Trophoblast cell (in vitro differentiated cells and primary cell): ENCODE measurements around the gene TSPEAR.

Experiments used
- DNase-seq, 2 donors: peaks; one replicate each; pipeline ENCODE4 v3.0.0-alpha.2; 2016
- H2AFZ ChIP-seq: 2 replicates; pipeline ENCODE4 v1.6.1; 2013; ENCODE audit warnings: low read length, moderate library complexity, mild to moderate bottlenecking; ENCODE audit not compliant: insufficient read depth, poor library complexity
- H2AK5ac ChIP-seq: 2 replicates; pipeline ENCODE4 v1.6.1; 2013; ENCODE audit warnings: mild to moderate bottlenecking, low read length
- H2BK120ac ChIP-seq: 2 replicates; pipeline ENCODE4 v1.6.1; 2013; ENCODE audit warnings: low read length, mild to moderate bottlenecking, moderate library complexity; ENCODE audit not compliant: insufficient read depth, poor library complexity
- H2BK12ac ChIP-seq: 2 replicates; pipeline ENCODE4 v1.6.1; 2013; ENCODE audit warnings: mild to moderate bottlenecking, low read length, moderate library complexity
- H2BK5ac ChIP-seq: 2 replicates; pipeline ENCODE4 v1.6.1; 2013; ENCODE audit warnings: low read length, low read depth, moderate library complexity, mild to moderate bottlenecking; ENCODE audit not compliant: poor library complexity
- H3K14ac ChIP-seq: 2 replicates; pipeline ENCODE4 v1.6.1; 2013; ENCODE audit warnings: mild to moderate bottlenecking, low read length
- H3K18ac ChIP-seq: 2 replicates; pipeline ENCODE4 v1.6.1; 2013; ENCODE audit warnings: mild to moderate bottlenecking, low read length
- H3K23ac ChIP-seq: 2 replicates; pipeline ENCODE4 v1.6.1; 2013; ENCODE audit warnings: low read length
- H3K27ac ChIP-seq: 2 replicates; pipeline ENCODE4 v1.5.1; 2013; ENCODE audit warnings: low read depth, mild to moderate bottlenecking, inconsistent platforms, low read length, moderate library complexity
- H3K27me3 ChIP-seq: 2 replicates; pipeline ENCODE4 v1.6.1; 2013; ENCODE audit warnings: inconsistent platforms, mild to moderate bottlenecking, low read length, moderate library complexity; ENCODE audit not compliant: insufficient read depth
- H3K36me3 ChIP-seq, 2 experiments: 1 replicate in 1 of 2; 2 replicates in 1 of 2; pipeline ENCODE4 v1.6.1; 2013; ENCODE audit warnings: low read length in 2 of 2, mild to moderate bottlenecking in 2 of 2, moderate library complexity in 1 of 2; ENCODE audit not compliant: insufficient read depth in 2 of 2, control insufficient read depth in 1 of 2
- H3K4ac ChIP-seq: 2 replicates; pipeline ENCODE4 v1.6.1; 2013; ENCODE audit warnings: low read depth, mild to moderate bottlenecking, low read length, moderate library complexity
- H3K4me1 ChIP-seq, 2 experiments: 1 replicate in 1 of 2; 2 replicates in 1 of 2; pipeline ENCODE4 v1.6.1; 2013; ENCODE audit warnings: low read length in 2 of 2, mild to moderate bottlenecking in 2 of 2, moderate library complexity in 1 of 2; ENCODE audit not compliant: insufficient read depth in 2 of 2, control insufficient read depth in 1 of 2
- H3K4me2 ChIP-seq: 2 replicates; pipeline ENCODE4 v1.6.1; 2013; ENCODE audit warnings: inconsistent platforms, mild to moderate bottlenecking, low read length, moderate library complexity
- H3K4me3 ChIP-seq: 2 replicates; pipeline ENCODE4 v1.5.1; 2013; ENCODE audit warnings: mild to moderate bottlenecking, low read depth, low read length, inconsistent platforms
- H3K79me1 ChIP-seq: one replicate; pipeline ENCODE4 v1.6.1; 2013; ENCODE audit warnings: low read length
- H3K79me2 ChIP-seq: 2 replicates; pipeline ENCODE4 v1.6.1; 2013; ENCODE audit warnings: low read length, mild to moderate bottlenecking; ENCODE audit not compliant: control insufficient read depth, insufficient read depth, poor library complexity
- H3K9ac ChIP-seq: 2 replicates; pipeline ENCODE4 v1.6.1; 2013; ENCODE audit warnings: mild to moderate bottlenecking, low read length
- H3K9me3 ChIP-seq: 2 replicates; pipeline ENCODE4 v1.6.1; 2013; ENCODE audit warnings: low read depth, mild to moderate bottlenecking, control low read depth, inconsistent platforms, low read length; ENCODE audit not compliant: insufficient read depth
- H4K12ac ChIP-seq: 2 replicates; pipeline ENCODE4 v1.6.1; 2013; ENCODE audit warnings: low read depth, mild to moderate bottlenecking, low read length, moderate library complexity
- H4K8ac ChIP-seq: 2 replicates; pipeline ENCODE4 v1.6.1; 2013; ENCODE audit warnings: low read depth, mild to moderate bottlenecking, low read length, moderate library complexity
- H4K91ac ChIP-seq: one replicate; pipeline ENCODE4 v1.6.1; 2013; ENCODE audit warnings: low read depth, mild to moderate bottlenecking, low read length, moderate library complexity
- WGBS: extraction: QIAGEN DNeasy Blood & Tissue Kit; methylation state at CpG from one replicate; pipeline ENCODE4 v1.1.7; 2013; ENCODE audit warnings: missing lambda C conversion rate; ENCODE audit not compliant: insufficient read length, insufficient coverage; ENCODE audit errors: extremely low coverage; 5-methylcytosine and 5-hydroxymethylcytosine counted together

TSPEAR gene

DNA sequence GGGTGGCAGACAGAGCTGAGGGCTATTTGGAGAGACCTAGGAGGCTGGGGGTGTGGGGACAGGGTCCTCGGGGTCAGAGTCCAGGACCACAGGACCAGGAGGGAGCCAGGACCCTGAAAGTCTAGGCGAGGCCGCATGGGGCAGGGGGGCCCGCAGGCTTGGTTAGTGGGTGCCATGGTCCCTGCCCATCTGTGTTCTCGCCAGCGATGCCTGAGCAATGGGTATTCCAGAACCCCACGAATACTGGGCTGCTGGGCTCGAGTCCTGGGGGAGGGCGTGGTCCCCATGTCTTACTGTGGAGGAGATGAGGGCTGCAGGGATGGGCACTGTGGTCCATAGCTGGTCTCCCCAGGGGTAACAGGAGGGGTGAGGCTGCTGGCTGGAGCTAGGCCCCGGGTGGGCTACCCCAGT lies 121.1 kb downstream of the TSPEAR start:
- H3K79me1 ChIP-seq, result peaks cover 10% of the 10 kb centered on the region
- no peak overlapping the region for H3K4me3 ChIP-seq
- H3K4me1 ChIP-seq, result peaks cover 3 to 11% of the 10 kb centered on the region in 2 experiments
- H3K9ac ChIP-seq, result no peak overlapping the region
- H2AK5ac ChIP-seq, result no peak overlapping the region
- no peak overlapping the region for H2BK5ac ChIP-seq
- no peak overlapping the region for H2BK12ac ChIP-seq
- no peak overlapping the region for H3K18ac ChIP-seq
- no peak overlapping the region for H4K8ac ChIP-seq
- no peak overlapping the region for H4K12ac ChIP-seq
- no peaks in the 10 kb centered on the region for H3K36me3 ChIP-seq
- H2AFZ ChIP-seq, result no peak overlapping the region
- no peak overlapping the region for H3K4me2 ChIP-seq
- no peak overlapping the region for H3K27ac ChIP-seq
- no peak overlapping the region for H4K91ac ChIP-seq
- peaks cover 4% of the 10 kb centered on the region for H3K9me3 ChIP-seq
- no peak overlapping the region for H3K14ac ChIP-seq
- WGBS, result no CpG with 5 or more reads among the region's 10 CpGs
- H3K23ac ChIP-seq, result no peak overlapping the region
- H3K4ac ChIP-seq, result no peak overlapping the region
- no peaks in the 10 kb centered on the region for H3K79me2 ChIP-seq
- H3K27me3 ChIP-seq, result no peaks in the 10 kb centered on the region
- DNase-seq, result no peak
- H2BK120ac ChIP-seq, result no peak overlapping the region

- H3K4me3 ChIP-seq, result no peak overlapping the region
- H3K14ac ChIP-seq, result no peak overlapping the region
- WGBS, result no CpG with 5 or more reads among the region's 24 CpGs
- no peak overlapping the region for H3K23ac ChIP-seq
- H2BK120ac ChIP-seq, result no peak overlapping the region
- H3K36me3 ChIP-seq, result no peaks in the 10 kb centered on the region
- no peak overlapping the region for H3K18ac ChIP-seq
- no peak overlapping the region for H2AFZ ChIP-seq
- H2BK12ac ChIP-seq, result no peak overlapping the region
- H4K91ac ChIP-seq, result no peak overlapping the region
- peaks cover 10% of the 10 kb centered on the region for H3K79me1 ChIP-seq
- no peak overlapping the region for H2AK5ac ChIP-seq
- H3K4me1 ChIP-seq, result peaks cover 3 to 11% of the 10 kb centered on the region in 2 experiments
- H4K8ac ChIP-seq, result no peak overlapping the region
- no peaks in the 10 kb centered on the region for H3K27me3 ChIP-seq
- H4K12ac ChIP-seq, result no peak overlapping the region
- H3K4ac ChIP-seq, result no peak overlapping the region
- no peak for DNase-seq
- peaks cover 4% of the 10 kb centered on the region for H3K9me3 ChIP-seq
- no peak overlapping the region for H3K9ac ChIP-seq
- H2BK5ac ChIP-seq, result no peak overlapping the region
- no peak overlapping the region for H3K4me2 ChIP-seq
- H3K27ac ChIP-seq, result no peak overlapping the region
- no peaks in the 10 kb centered on the region for H3K79me2 ChIP-seq
These were observed 121.6 kb downstream of the TSPEAR start for GRCh38 chr21:44589586-44590305.

DNA sequence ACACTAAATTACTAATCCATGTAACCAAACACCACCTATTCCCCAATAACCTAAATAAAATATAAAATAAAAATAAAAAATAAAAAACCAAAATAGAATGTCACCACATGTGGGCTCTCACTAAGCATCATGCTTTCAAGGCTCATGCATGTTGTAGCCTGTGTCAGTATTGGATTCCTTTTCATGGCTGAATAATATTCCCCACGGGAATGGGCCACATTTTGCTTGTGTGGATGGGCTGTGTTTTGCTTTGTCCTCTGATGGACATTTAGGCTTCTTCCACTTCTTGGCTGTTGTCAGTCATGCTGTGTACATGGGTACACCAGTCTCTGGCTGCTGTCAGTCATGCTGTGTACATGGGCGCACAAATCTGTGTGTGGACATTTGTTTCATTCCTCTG lies 122.3 kb downstream of the TSPEAR start:
- no peak overlapping the region for H3K4ac ChIP-seq
- no peak overlapping the region for H3K23ac ChIP-seq
- no peak overlapping the region for H2BK12ac ChIP-seq
- no peak overlapping the region for H2BK5ac ChIP-seq
- no peak overlapping the region for H3K14ac ChIP-seq
- no peaks in the 10 kb centered on the region for H3K27me3 ChIP-seq
- no peak overlapping the region for H2AFZ ChIP-seq
- no peak overlapping the region for H3K9ac ChIP-seq
- H2AK5ac ChIP-seq, result no peak overlapping the region
- no peak overlapping the region for H3K4me2 ChIP-seq
- no peaks in the 10 kb centered on the region for H3K79me2 ChIP-seq
- H3K4me3 ChIP-seq, result no peak overlapping the region
- no peak overlapping the region for H3K27ac ChIP-seq
- H4K8ac ChIP-seq, result no peak overlapping the region
- H4K91ac ChIP-seq, result no peak overlapping the region
- peaks cover 9% of the 10 kb centered on the region for H3K79me1 ChIP-seq
- WGBS, result no CpG with 5 or more reads among the region's 2 CpGs
- no peak overlapping the region for H2BK120ac ChIP-seq
- no peaks in the 10 kb centered on the region for H3K36me3 ChIP-seq
- no peak for DNase-seq
- H3K9me3 ChIP-seq, result peaks cover 4% of the 10 kb centered on the region
- peaks cover 3 to 8% of the 10 kb centered on the region in 2 experiments for H3K4me1 ChIP-seq
- H4K12ac ChIP-seq, result no peak overlapping the region
- no peak overlapping the region for H3K18ac ChIP-seq

DNA sequence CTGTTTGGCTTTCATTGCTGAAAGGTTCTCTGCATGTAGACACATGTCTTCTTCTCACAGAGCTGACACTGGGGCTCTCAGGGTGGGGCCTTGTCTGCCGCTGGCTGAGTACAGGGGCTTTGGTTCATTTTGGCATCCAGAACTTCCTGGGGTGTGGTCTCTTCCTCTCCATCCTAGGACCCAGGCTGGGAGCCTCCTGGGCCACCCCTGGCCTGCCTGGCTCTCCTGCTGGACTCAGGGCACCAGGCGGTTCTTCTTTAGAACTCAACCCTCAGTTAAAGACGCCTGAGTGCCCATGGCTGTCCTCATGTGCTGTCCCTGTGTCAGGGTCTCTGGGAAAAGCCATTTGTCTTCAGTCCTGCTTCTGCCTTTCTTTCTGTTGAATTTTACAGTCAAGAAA lies 125.5 kb downstream of the TSPEAR start:
- Histone ChIP-seq H3K18ac (no peak overlapping the region), H3K4me2 (no peak overlapping the region), H4K12ac (no peak overlapping the region), H2AK5ac (no peak overlapping the region), H3K23ac (no peak overlapping the region), H3K27ac (no peak overlapping the region), H3K9me3 (peaks cover 3% of the 10 kb centered on the region), H3K4me1 (no peaks in the 10 kb centered on the region), H3K79me2 (no peaks in the 10 kb centered on the region), H3K14ac (no peak overlapping the region), H3K27me3 (no peaks in the 10 kb centered on the region), H3K9ac (no peak overlapping the region), H4K8ac (no peak overlapping the region), H3K36me3 (no peaks in the 10 kb centered on the region), H3K4ac (no peak overlapping the region), H2AFZ (no peak overlapping the region), H3K4me3 (no peak overlapping the region), H2BK120ac (no peak overlapping the region), H3K79me1 (no peaks in the 10 kb centered on the region), H4K91ac (no peak overlapping the region), H2BK5ac (no peak overlapping the region), H2BK12ac (no peak overlapping the region)
- no CpG with 5 or more reads among the region's 3 CpGs for WGBS
- DNase-seq, result no peak
